Epithelial cell of esophagus (primary cell): ENCODE data around the gene BAG5.

ENCODE experiments used
- DNase-seq: peaks from one replicate; pipeline ENCODE4 v3.0.0; 2010; ENCODE audit warnings: low read depth
- H3K4me3 ChIP-seq: 2 replicates; pipeline ENCODE4 v1.5.1; 2011; ENCODE audit warnings: mild to moderate bottlenecking, low read length, control low read depth
- CTCF ChIP-seq: IDR thresholded peaks from 2 replicates; pipeline ENCODE4 v1.5.1; 2011; ENCODE audit warnings: low read depth, mild to moderate bottlenecking, low read length, control low read depth, inconsistent platforms; ENCODE audit not compliant: insufficient read depth; ENCODE audit errors: missing control alignments

Gene BAG5

GRCh38 chr14:103578401-103579075, 16.1 kb upstream of the BAG5 start:
- TF ChIP-seq CTCF, result no peak
- no peak for DNase-seq

GRCh38 chr14:103576371-103577024, 14.0 kb upstream of the BAG5 start:
- DNase-seq, result peak; percentile 87
- H3K4me3 ChIP-seq, result no peak overlapping the region
- TF ChIP-seq CTCF, result no peak

More at GRCh38 chr14:103578401-103579075, 16.1 kb upstream of the BAG5 start:
- H3K4me3 ChIP-seq, result no peak overlapping the region

- DNase-seq, result no peak
- no peak for TF ChIP-seq CTCF
Measured at GRCh38 chr14:103574707-103575285, 12.3 kb upstream of the BAG5 start.

GRCh38 chr14:103574104-103574503, 11.6 kb upstream of the BAG5 start:
- no peak for DNase-seq
- no peak overlapping the region for H3K4me3 ChIP-seq
- no peak for TF ChIP-seq CTCF

More at GRCh38 chr14:103574707-103575285, 12.3 kb upstream of the BAG5 start:
- H3K4me3 ChIP-seq, result no peak overlapping the region

- H3K4me3 ChIP-seq, result no peak overlapping the region
- no peak for DNase-seq
- TF ChIP-seq CTCF, result no peak
Measured at GRCh38 chr14:103569408-103569807, 7.0 kb upstream of the BAG5 start.

GRCh38 chr14:103568952-103569351, 6.5 kb upstream of the BAG5 start:
- DNase-seq, result no peak
- TF ChIP-seq CTCF, result no peak

More at GRCh38 chr14:103568952-103569351, 6.5 kb upstream of the BAG5 start:
- H3K4me3 ChIP-seq, result no peak overlapping the region
